Umbilical cord (tissue), 2 donors: ENCODE measurements around the gene KPNA1. TPM values are rescaled to one million over a fixed set of nuclear protein-coding genes. Genes with fewer than 3 reads are reported as not detected.
"Not testable (repeated sequence)": the region's sequence is repeated elsewhere in the genome, so short reads cannot be mapped to it uniquely, and the experiment has no call there.

Experiments
- DNase-seq: peaks from one replicate; pipeline ENCODE4 v3.0.0-alpha.2; 2015; ENCODE audit warnings: low spot score
- total RNA-seq: library from RNA; depleted of rRNA; stranded (reverse); fragments of >200 nt; gene quantifications from one replicate; pipeline ENCODE4 v1.2.3, GENCODE V29; 2014; ENCODE audit warnings: low replicate concordance; ENCODE audit not compliant: insufficient read depth

The KPNA1 gene
- total RNA-seq, 1 donor from 2014 or later: 20.0 TPM

- DNase-seq: no peak
These were observed 6.1 kb upstream of the KPNA1 start for GRCh38 chr3:122520861-122521260.

DNA sequence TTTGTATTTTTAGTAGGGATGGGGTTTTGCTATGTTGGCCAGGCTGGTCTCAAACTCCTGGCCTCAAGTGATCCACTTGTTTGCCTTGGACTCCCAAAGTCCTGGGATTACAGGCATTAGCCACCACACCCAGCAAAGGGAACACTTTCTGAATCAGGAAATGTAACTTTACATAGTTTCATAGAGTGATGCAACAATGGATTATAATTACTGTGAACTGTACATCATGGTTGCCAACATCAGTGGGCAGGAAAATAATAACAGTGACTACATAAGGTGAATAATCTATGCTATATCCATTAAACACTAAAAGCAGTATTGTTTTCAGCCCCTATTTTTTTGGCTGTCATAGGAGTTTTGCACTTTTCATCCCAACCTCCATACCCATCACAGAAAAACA is 5.0 kb upstream of the KPNA1 start:
- no peak for DNase-seq

DNA sequence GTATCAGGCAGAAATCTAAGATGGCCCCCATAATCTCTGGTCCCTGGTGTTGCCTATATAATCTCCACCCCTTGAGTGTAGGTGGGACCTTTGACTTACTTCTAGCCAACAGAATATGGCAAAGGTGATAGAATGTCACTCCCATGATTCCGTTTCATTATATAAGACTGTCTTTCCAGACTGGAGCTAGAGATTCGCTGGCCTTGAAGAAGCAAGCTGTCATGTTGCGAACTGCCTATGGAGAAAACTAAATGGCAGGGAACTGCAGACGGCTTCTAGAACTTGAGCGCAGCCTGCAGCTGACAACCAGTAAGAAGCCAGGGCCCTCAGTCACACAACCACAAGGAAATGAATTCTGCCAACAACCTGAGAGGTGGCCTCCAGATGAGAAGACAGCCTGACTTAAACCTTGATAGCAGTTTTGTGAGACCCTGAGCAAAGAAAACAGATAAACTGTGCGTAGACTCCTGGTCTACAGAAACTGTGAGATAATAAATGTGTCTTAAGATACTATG is 2.2 kb upstream of the KPNA1 start:
- DNase-seq: no peak

DNA sequence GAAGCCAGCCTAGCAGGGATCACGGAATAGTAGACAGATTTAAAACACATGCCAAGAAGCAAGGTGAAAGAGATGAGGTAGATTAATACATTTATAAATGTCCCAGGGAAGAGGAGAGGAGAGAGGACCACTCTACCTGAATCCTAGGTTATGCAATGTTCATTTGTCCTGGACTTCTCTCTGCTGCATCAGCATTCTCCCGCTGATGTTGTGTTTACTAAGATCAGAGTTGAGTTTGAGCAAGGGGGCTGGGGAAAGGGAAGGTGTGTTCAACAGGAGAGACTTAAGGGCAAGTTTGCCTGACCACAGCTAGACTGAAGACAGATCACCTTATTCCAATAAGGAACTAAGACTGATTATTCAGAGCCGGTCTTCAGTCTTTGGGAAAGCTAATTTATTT is 1.1 kb upstream of the KPNA1 start:
- no peak for DNase-seq

GRCh38 chr3:122515020-122515468 is 305 bp upstream of the KPNA1 start:
- no peak for DNase-seq

DNA sequence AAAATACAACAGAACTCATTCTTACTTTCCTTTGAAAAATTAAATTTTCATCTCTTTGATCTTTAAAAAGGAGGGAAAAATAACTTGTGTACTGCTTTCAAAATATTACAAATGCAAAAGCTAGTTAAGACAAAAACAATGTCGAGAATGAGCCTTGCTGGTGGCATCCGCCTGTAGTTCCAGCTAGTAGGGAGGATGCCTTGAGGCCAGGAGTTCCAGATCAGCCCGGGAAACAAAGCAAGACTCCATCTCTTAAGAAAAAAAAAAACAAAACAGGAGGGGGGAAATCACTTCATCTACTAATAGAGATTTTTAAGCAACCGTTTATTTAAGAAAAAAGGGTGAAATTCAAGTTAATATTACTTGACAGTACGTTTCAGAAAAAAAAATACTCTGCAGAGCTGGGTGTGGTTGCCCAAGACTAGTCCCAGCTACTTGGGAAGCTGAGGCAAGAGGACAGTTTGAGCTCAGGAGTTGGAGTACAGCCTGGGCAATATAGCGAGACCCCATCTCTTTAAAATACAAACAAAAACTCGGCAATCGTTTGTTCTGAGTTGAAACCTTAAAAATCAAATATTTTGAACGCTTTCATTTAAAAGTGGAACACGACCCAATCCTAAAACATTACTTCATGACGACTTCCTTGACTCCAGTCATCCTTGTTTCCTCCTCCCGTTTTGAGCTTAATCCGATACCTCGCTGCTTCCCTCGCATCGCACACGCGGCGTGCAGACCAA is 1.2 kb downstream of the KPNA1 start:
- DNase-seq: no peak

- DNase-seq: no peak
These were observed 2.5 kb downstream of the KPNA1 start for GRCh38 chr3:122512284-122512683.

- DNase-seq: no peak
These were observed 3.7 kb downstream of the KPNA1 start for GRCh38 chr3:122510878-122511535.

DNA sequence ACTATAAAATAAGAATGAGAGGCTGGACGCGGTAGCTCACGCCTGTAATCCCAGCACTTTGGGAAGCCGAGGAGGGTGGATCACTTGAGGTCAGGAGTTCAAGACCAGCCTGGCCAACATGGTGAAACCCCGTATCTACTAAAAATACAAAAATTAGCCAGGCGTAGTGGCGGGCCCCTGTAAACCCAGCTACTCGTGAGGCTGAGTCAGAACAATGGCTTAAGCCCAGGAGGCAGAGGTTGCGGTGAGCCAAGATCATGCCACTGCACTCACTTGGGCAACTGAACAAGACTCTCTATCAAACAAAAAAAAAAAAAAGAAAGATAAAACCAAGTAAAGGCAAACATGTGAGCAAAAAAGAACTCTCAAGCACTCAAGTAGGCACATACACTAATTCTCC is 5.8 kb downstream of the KPNA1 start:
- DNase-seq: not testable (repeated sequence)

DNA sequence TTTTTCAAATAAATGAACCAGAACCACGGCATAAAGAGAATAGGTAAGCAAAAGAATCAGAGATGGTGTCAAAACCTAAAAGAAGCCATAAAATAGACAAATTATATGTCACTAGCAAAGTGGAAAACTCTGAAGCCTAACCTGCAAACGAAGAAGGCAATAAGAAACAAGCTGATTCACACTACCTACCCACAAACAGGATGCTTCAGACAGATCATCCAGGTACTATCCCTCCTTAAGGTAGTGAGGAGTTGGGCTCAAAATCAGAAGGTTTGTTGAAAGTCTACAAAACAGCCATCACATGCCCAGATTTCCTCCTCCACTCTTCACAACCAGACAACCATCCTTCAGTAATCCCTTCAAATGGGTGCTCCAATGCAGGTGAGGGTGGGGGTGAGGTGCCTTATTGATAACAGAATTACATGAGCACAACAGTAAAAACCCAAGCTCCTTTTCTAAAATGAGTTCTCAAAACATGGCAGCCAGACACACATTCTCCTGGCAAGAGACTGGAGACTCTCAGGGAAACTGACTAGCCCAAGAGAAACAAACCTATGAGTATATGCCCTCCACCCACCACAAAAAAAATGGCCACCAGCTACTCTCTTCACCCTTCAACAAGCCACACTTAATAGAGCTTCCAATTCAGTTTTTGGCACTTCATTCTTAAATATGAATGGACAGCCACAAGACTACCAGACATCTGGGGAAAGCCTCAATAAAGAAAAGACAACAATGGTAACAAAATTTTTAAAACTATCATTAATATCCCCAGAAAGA is 6.4 kb downstream of the KPNA1 start:
- no peak for DNase-seq

- DNase-seq: no peak
These were observed 8.3 kb downstream of the KPNA1 start for GRCh38 chr3:122506450-122506849.

GRCh38 chr3:122505676-122506075 is 9.1 kb downstream of the KPNA1 start:
- DNase-seq: no peak

DNA sequence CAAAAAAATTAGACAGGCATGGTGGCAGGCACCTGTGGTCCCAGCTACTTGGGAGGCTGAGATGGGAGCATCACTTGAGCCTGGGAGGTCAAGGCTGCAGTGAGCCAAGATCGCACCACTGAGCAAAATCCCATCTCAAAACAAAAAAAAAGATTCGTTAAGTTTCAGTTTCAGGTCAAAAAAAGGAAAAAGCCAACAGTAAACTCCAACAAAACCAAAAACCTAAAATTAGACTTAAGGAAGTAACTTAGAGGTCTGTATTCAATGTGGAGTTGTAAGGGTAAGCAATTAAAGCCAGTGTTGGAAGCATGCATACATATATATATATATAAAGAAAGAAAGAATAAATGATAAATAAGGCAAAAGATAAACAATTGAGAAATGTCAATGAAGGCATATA is 11.8 kb downstream of the KPNA1 start:
- no peak for DNase-seq

- no peak for DNase-seq
These were observed 12.6 kb downstream of the KPNA1 start for GRCh38 chr3:122502139-122502538.

- DNase-seq: not testable (repeated sequence)
These were observed 13.8 kb downstream of the KPNA1 start for GRCh38 chr3:122500964-122501363.

GRCh38 chr3:122498152-122498551 is 16.6 kb downstream of the KPNA1 start:
- no peak for DNase-seq

DNA sequence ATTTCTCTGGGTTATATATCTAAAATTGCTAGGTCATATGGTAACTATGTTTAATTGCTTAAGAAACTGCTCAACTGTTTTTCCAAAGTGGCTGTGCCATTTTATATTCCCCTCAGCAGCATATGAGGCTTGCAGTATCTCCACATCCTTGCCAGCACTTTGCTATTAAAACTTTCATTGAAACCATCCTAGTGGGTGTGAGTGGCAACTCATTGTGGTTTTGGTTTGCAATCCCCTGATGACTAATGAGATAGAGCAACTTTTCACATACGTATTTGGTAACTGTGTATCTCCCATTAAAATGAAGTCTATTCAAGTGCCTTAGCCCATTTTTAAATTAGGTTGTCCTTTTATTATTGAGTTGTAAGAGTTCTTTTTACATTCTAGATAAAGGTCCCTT is 17.3 kb downstream of the KPNA1 start:
- DNase-seq: no peak

GRCh38 chr3:122496508-122496907 is 18.2 kb downstream of the KPNA1 start:
- no peak for DNase-seq

DNA sequence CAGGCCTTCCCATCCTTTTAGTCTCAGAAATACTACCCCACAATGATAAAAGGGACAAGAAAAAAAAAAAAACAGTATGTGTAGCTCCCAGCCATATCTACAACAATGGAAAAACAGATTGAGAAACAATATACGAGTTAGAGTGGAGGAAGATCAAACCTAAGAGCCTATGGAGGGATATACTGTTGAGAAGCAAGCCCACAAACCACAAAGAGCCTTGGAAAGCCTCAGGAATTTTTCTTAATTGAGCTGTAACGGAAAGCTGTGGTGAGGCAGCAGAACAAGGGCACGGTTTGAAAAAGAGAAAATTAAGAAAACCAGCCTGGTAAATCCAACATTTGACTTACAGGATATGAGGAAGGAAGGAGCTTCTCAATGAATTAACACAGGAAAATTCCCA is 21.4 kb downstream of the KPNA1 start:
- DNase-seq: no peak

GRCh38 chr3:122488262-122488973 is 26.3 kb downstream of the KPNA1 start:
- DNase-seq: no peak

DNA sequence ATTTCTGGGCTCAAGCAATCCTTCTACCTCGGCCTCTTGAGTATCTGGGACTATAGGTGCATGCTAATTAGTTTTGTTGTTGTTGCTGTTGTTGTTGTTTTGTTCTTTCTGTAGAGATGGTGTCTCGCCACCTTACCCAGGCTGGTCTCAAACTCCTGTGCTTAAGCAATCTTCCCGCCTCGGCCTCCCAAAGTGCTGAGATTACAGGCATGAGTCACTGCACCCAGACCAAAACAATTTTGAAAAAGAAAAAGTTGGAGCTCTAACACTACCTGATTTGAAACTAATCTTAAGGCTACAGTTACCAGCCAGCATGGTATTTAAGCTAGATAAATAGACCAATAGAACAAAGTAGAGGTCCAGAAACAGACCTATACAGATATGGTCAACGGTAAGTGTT is 29.8 kb downstream of the KPNA1 start:
- no peak for DNase-seq

- no peak for DNase-seq
These were observed 33.3 kb downstream of the KPNA1 start for GRCh38 chr3:122481390-122481789.
